GM19035 (cell line): Measurements from ENCODE around the gene VAV1.
"Not testable (repeated sequence)": the region's sequence is repeated elsewhere in the genome, so short reads cannot be mapped to it uniquely, and the experiment has no call there.

Experiments
- ATAC-seq: cut with Tn5 transposase; IDR thresholded peaks from one replicate; pipeline ENCODE4 v1.9.1; 2021; ENCODE audit not compliant: unreplicated experiment

VAV1 gene

DNA sequence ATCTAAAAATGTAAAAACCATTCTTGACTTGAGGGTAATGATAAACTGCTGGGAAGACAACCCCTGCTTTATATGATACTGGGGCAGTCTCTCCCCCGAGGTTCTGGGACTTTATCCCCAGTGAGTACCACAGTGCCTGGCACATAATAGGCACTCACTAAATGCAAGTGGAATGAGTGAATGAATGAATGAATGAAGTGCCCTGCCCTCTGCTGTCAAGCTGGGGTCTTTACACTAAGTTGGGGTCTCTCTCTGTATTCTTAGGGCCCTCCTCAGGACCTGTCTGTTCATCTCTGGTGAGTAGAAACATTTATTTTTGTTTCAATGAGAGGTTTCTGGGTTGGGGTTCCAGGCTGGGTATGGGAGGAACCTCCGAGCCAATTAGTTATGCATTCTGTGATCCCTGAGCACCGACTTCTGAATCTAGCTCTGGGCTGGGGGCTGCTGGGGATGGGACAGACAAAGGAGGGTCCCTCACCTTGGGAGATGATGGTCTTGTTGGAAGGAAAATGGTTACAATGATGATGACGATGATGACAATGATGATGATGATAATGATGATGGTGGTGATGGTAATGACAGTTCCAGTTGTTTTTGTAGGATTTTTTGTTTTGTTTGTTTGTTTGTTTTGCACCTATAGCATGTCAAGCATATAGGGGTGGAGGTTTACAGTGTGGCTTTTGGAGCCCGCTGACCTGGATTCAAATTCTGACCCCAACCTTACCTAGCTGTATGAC is 70.5 kb downstream of the VAV1 start:
- no peak for ATAC-seq

- no peak for ATAC-seq
These were observed 75.3 kb downstream of the VAV1 start for GRCh38 chr19:6847828-6848200.

GRCh38 chr19:6848986-6849385 is 76.5 kb downstream of the VAV1 start:
- ATAC-seq = no peak

DNA sequence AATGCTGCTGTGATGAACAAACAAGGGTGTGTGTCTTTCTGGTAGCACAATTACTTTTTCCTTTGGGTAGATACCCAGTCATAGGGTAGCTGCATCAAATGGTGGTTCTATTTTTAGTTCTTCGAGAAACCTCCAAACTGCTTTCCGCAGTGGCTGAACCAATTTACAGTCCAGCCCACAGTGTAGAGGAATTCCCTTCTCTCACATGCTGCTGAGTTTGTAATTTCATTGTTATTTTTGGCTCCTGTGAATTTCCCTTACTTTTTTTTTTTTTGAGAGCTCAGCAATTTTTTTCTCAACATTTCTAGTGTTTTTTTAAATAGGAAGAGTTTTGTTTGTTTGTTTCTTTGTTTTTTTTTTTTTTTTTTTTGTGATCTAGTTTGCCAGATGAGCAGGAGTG is 77.4 kb downstream of the VAV1 start:
- ATAC-seq = no peak

- no peak for ATAC-seq
These were observed 78.9 kb downstream of the VAV1 start for GRCh38 chr19:6851359-6851758.

- no peak for ATAC-seq
These were observed 79.5 kb downstream of the VAV1 start for GRCh38 chr19:6852001-6852400.

DNA sequence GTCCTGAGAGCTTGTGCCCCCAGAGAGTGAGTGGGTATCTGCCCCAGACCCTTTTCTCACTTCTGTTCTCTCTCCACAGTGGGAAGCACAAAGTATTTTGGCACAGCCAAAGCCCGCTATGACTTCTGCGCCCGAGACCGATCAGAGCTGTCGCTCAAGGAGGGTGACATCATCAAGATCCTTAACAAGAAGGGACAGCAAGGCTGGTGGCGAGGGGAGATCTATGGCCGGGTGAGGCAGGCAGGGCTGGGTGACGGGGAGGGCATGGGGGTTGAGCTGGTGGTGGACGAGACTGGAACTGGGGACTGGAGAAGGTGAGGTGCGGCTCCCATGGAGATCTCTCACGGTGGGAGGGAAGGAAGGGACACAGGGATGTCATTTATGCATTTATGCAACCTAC is 81.4 kb downstream of the VAV1 start:
- ATAC-seq = no peak

DNA sequence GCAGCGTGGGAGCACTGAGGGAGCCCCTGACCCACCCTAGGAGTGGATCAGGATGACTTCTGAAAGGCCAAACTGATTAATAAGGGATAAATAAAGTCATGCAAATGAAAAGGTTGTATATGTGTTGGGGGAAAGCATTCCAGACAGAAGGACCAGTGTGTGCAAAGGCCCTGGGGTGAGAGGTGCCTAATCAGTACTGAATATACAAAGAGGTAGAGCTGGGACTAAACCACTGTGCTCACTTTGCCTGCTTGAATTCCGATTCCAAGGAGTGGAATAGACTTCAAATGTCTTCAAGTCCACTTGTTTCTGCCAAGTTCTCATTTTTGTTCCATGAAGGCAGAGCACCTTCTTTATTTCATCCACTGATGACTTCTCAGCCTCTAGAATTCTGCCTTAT is 82.2 kb downstream of the VAV1 start:
- no peak for ATAC-seq

DNA sequence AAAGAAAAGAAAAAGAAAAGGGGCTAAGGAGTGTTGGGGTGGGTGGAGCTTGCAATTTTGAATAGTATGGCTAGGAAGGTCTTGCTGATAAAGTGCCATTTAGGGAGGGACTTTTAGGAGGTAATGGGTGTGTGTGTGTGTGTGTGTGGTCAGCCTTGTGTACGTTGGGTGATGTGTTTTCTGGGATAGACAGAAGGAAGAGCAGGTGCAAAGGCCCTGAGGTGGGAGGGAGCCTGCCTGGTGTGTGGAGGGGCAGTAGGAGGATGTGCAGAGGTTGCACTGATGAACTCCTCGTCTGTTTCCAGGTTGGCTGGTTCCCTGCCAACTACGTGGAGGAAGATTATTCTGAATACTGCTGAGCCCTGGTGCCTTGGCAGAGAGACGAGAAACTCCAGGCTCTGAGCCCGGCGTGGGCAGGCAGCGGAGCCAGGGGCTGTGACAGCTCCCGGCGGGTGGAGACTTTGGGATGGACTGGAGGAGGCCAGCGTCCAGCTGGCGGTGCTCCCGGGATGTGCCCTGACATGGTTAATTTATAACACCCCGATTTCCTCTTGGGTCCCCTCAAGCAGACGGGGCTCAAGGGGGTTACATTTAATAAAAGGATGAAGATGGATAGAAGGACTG is 84.4 kb downstream of the VAV1 start:
- no peak for ATAC-seq

GRCh38 chr19:6861683-6862286 is 89.3 kb downstream of the VAV1 start:
- no peak for ATAC-seq

GRCh38 chr19:6862673-6863078 is 90.2 kb downstream of the VAV1 start:
- ATAC-seq = peak; percentile 47

DNA sequence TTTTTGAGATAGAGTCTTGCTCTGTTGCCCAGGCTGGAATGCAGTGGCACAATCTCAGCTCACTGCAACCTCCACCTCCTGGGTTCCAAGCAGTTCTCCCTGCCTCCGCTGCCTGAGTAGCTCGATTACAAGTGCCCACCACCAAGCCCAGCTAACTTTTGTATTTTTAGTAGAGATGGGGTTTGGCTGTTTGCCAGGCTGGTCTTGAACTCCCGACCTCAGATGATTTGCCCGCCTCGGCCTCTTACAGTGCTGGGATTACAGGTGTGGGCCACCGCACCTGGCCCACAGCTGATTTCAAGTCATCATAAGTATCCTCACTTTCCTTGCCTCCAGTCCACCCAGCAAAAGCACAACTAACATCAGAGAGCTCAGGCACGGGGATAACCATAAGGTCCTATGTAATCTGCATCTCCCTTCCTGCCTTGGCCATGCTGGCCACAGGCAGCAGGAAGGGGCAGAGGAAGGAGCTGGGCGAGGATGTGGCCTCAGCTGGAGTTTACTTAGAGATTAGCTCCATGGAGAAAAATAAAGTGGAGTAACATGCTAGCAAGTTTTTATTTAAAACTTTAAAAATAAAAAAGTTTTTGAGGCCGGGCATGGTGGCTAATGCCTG is 91.9 kb downstream of the VAV1 start:
- ATAC-seq = no peak

- ATAC-seq = no peak
These were observed 93.3 kb downstream of the VAV1 start for GRCh38 chr19:6865849-6866248.

DNA sequence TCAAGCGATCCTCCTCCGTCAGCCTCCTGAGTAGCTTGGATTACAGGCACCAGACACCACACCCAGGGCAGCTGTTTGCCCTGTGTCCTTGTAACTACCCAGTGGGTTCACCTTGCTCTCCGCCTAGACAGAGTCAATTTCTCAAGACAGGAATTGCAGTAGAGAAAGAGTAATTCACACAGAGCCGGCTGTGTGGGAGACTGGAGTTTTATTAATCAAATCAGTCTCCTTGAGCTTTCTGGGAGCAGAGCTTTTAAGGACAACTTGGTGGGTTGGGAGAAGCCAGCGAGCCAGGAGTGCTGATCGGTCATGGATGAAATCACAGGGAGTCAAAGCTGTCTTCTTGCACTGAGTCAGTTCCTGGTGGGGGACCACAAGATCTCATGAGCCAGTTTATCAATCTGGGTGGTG is 94.2 kb downstream of the VAV1 start:
- no peak for ATAC-seq

- ATAC-seq = no peak
These were observed 95.8 kb downstream of the VAV1 start for GRCh38 chr19:6868351-6868750.

GRCh38 chr19:6869151-6869882 is 96.8 kb downstream of the VAV1 start:
- ATAC-seq = not testable (repeated sequence)

DNA sequence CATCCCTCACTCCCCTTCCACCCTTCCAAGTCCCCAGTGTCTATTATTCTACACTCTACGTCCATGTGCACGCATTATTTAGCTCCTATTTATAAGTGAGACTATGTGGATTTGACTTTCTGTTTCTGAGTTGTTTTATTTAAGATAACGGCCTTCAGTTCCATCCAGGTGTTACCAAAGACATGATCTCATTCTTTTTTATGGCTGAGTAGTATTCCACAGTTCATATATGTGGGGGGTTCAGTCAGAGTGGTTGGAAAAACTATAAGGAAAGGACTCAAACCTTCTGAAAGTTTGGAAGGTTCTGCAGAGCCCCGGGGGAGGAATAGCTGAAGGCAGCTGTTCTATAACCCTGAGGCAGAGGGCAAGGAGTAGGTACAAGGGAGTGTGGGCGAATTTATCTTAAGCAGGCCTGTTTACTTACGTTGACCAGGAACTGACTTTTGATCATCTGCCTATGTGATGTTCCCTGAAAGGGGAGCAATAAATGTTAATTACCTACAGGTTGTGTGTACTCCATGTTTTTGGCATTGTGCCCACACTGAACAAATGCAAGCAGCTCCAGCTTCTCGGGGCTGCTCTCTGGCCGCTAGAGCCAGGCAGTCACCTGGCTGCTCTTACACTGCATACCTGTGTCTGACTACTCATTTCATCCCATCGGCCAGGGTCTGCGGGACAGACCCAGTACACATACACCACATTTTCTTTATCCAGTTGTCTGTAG is 101.4 kb downstream of the VAV1 start:
- ATAC-seq = no peak

- ATAC-seq = no peak
These were observed 102.7 kb downstream of the VAV1 start for GRCh38 chr19:6875218-6875617.

GRCh38 chr19:6876748-6877147 is 104.2 kb downstream of the VAV1 start:
- no peak for ATAC-seq

DNA sequence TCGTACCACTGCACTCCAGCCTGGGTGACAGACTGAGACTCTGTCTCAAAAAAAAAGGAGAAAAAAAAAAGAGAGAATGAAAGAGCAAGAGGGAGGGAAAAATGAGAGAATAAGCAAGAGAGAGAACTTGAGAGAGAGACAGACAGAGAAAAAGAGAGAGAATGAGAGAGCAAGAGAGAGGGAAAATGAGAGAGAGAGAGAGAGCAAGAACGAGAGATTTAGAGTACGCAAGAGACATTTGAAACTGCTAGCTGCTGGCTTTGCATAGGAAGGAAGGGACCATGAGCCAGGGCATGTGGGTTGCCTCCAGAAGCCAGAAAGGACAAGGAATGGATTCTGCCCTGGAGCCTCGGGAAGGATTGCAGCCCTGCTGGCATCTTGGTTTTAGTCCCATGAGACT is 105.3 kb downstream of the VAV1 start:
- ATAC-seq = no peak
